Left forelimb (tissue), 1 donor: ENCODE measurements around the gene AHRR.
"Not testable (repeated sequence)": the region's sequence is repeated elsewhere in the genome, so short reads cannot be mapped to it uniquely, and the experiment has no call there.

Source experiments
- DNase-seq: peaks from one replicate; pipeline ENCODE4 v3.0.0-alpha.2; 2018; ENCODE audit warnings: low spot score

Gene AHRR

GRCh38 chr5:475704-476101 is 154.2 kb downstream of the AHRR start:
- DNase-seq = no peak

GRCh38 chr5:476102-476813 is 154.7 kb downstream of the AHRR start:
- DNase-seq = no peak

- no peak for DNase-seq
Observed at GRCh38 chr5:476814-477175, 155.3 kb downstream of the AHRR start.

GRCh38 chr5:477247-477646 is 155.7 kb downstream of the AHRR start:
- DNase-seq = no peak

- DNase-seq = no peak
Observed at GRCh38 chr5:477871-478270, 156.4 kb downstream of the AHRR start.

GRCh38 chr5:478369-478981 is 157.0 kb downstream of the AHRR start:
- DNase-seq = no peak

GRCh38 chr5:478982-479535 is 157.5 kb downstream of the AHRR start:
- DNase-seq = no peak

- no peak for DNase-seq
Observed at GRCh38 chr5:479566-480319, 158.2 kb downstream of the AHRR start.

GRCh38 chr5:481347-481746 is 159.8 kb downstream of the AHRR start:
- no peak for DNase-seq

GRCh38 chr5:482021-482420 is 160.5 kb downstream of the AHRR start:
- no peak for DNase-seq

GRCh38 chr5:482506-482905 is 161.0 kb downstream of the AHRR start:
- DNase-seq = no peak

GRCh38 chr5:483011-483410 is 161.5 kb downstream of the AHRR start:
- DNase-seq = no peak

GRCh38 chr5:483434-484140 is 162.1 kb downstream of the AHRR start:
- no peak for DNase-seq

- no peak for DNase-seq
Observed at GRCh38 chr5:484556-484955, 163.0 kb downstream of the AHRR start.

GRCh38 chr5:485113-485945 is 163.8 kb downstream of the AHRR start:
- no peak for DNase-seq

GRCh38 chr5:485946-486491 is 164.5 kb downstream of the AHRR start:
- no peak for DNase-seq

- not testable (repeated sequence) for DNase-seq
Observed at GRCh38 chr5:486597-486996, 165.1 kb downstream of the AHRR start.
